ENCODE data around the gene OTP. TPM values are rescaled to one million over a fixed set of nuclear protein-coding genes. Genes with fewer than 3 reads are reported as not detected.

Gene OTP
- total RNA-seq, 1 experiment from 2014 or later, result 0.05 TPM

Other genes with a start within 250 kb of the OTP start
- gene WDR41, start 146.4 kb downstream of the OTP start, total RNA-seq (2021; ENCODE audit: unreplicated experiment), result 57.3 TPM
- gene TBCA, start 137.6 kb upstream of the OTP start, total RNA-seq (2021; ENCODE audit: unreplicated experiment), result 302 TPM